Measurements from ENCODE around the gene TMEM9.
A peak's percentile ranks its signal among the peaks of the same experiment; 100 is the strongest.
"Not testable (repeated sequence)": the region's sequence is repeated elsewhere in the genome, so short reads cannot be mapped to it uniquely, and the experiment has no call there.

The TMEM9 gene

GRCh38 chr1:201172999-201173610, 18.8 kb upstream of the TMEM9 start:
- DNase-seq: no peak

DNA sequence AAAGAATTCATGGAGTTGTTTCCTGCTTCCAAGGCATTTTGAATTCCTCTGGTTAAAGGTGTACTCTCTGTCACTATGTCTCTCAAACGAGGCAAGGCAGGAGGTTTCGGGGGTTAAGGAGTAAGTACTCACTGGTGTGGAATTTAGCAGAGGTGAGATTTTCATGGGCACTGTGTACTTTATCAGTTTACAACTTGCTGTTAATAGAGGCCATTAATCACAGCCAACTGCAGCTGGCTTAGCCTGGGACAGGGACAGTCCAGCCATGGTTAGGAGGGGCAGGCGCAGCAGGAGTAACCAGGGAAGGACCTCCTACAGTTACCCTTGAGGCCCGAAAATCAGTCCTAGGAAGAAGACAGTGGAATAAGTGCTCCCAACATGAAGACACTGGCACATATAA, 18.1 kb upstream of the TMEM9 start:
- no peak for DNase-seq

GRCh38 chr1:201171063-201172036, 17.1 kb upstream of the TMEM9 start:
- peak; percentile 29 for DNase-seq

GRCh38 chr1:201170533-201171062, 16.3 kb upstream of the TMEM9 start:
- peak; percentile 59 for DNase-seq

DNA sequence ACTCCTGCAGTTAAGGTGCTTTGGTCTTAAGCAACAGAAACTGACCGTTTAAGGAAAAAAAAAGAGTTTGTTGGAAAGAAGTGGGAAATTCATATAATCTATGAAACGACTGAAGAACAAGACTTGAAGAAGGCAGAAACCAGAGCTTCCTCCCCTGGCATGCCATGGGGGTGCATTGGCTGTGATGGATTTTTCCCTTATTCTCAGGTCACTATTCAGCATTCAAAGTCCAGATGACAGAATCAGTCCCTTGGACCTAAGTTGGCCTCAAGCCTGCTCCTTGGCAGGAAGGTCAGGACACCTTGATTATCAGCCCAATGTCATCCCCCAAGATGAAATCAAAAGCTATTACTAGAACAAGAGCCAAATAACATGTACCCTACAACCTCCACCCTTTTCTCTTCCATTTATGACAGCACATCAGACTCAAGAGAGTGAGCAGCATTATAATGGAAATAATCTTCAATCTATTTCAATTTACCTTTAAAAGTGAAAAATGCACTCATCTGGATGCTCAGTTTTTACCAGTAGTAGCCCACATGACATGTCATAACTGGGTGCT, 15.8 kb upstream of the TMEM9 start:
- DNase-seq: no peak

GRCh38 chr1:201169203-201169602, 14.9 kb upstream of the TMEM9 start:
- DNase-seq: no peak

GRCh38 chr1:201167041-201167991, 13.0 kb upstream of the TMEM9 start:
- no peak for DNase-seq

DNA sequence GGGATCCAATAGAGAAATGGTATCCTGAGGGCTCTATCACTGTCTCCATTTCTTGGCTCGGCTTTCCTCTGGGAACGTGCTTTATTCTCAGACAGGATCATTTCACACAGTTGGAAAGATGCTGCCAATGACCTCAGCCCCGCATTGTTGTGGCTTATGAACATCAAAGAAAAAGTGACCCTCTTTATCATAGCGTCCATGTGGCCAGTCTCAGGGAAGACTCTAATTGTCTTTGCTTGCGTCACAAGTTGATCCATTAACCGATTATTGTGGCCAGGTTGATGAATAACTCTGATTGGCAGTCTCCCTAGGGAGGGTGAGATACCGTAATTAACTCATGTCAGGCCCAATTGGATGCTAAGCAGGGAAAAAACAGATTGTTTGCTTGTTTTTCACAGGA, 10.4 kb upstream of the TMEM9 start:
- DNase-seq: no peak

DNA sequence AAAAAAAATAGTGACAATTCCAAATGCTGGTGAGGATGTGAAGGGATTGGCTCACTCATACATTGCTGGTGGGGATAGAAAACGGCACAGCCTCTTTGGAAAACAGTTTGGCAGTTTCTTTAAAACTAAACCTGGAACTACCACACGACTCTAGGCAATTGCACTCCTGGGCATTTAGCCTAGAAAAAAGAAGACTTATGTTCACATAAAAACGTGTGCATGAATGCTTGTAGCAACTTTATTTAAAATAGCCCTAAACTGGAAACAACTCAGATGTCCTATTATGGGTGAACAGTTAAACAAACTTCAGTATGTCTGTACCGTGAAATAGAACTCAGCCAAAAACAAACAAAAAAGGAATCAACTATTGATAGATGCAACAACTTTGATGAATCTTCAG, 9.4 kb upstream of the TMEM9 start:
- DNase-seq: no peak

- not testable (repeated sequence) for DNase-seq
Measured at GRCh38 chr1:201163036-201163435, 8.8 kb upstream of the TMEM9 start.

DNA sequence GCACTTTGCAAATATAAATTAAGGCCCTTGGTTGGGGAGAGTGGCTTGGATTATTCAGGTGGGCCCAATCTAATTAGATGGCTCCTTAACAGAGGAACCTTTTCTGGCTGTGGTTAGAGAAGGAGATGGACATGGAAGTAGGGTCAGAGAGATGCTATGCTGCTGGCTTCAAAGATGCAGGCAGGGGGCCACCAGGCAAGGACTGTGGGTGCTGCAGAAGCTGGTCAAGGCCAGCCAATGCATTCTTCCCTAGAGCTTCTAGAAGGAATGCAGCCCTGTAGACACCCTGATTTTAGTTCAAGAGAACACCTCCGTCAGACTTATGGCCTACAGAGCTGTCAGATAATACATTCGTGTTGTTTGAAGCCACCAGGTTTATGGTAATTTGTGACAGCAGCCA, 3.7 kb upstream of the TMEM9 start:
- DNase-seq: no peak

- no peak for DNase-seq
Measured at GRCh38 chr1:201156819-201157218, 2.5 kb upstream of the TMEM9 start.

DNA sequence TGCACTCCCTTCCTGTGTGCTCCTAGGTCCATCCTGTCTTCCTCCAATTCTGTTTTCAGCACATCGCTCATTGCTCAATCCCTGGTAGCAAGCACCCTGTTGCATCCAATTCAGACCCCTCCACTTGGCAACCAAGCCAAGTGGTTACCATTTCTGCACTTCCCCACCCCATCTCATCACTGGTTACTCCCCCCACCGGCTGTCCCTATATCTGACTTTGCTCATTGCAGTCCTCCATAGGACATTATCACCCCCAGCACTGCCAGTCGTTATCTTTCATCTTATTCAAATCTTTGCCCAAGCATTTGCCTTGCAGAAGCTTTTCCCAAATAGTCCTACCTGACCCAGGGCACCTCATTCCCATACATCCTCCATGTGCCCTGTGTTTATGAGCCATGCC, 2.1 kb upstream of the TMEM9 start:
- no peak for DNase-seq

- no peak for DNase-seq
Measured at GRCh38 chr1:201155354-201155753, 1.1 kb upstream of the TMEM9 start.

- no peak for DNase-seq
Measured at GRCh38 chr1:201153474-201154388, 543 bp downstream of the TMEM9 start.

DNA sequence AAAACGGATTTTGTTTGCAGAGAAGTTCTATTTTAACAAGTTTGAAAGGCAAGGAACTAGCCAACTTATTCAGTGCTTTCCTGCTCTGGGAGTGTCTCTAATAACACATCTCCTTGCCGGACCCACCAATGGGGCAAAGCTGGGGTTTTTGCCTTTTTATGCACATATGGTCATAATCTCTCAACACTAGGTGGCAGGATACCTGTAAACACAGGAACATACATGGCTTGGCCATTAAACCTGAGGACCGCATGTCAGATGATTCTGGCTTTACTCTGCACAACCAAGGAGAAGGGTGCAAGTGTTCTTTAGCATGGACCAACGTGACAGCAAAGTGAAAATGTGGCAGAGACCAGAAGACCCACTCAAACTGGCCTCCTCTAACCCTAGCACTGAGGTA, 4.9 kb downstream of the TMEM9 start:
- no peak for DNase-seq

- DNase-seq: no peak
Measured at GRCh38 chr1:201147396-201148015, 6.8 kb downstream of the TMEM9 start.

DNA sequence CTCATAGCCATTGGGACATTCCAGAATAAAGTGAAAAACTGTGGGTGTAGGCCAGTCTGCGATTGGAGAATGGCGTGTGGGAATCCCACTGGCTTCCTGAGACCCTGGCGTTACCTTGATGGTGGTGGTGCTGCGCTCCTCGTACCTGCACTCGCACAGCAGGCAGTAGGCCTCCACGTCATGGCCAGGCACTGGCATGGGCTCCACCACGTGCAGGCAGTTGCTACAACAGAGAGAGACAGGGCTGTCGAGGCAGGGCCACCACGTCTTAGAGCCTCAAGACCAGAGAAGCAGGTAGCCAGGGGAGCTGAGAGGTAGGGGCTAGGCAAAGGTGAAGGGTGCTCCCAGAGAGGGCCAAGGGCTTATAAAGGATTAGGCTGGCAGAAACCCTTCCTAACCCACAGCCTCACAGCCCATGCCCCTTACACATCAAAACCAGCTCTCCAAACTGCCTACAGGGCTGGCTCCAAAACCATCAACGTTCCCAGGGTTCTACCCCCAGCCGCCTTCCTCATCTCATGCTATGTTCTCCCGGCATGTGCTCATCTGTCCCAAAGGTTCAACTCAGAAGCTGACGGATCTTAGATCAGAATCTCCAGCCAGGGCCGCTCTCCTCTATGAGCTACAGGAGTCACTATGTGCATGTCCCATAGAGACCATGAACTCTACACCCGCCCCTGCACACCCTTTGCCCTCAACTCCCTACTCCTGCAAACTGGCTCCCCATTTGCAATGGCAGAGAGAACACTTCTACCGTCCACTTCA, 7.5 kb downstream of the TMEM9 start:
- no peak for DNase-seq

- DNase-seq: no peak
Measured at GRCh38 chr1:201145816-201146215, 8.5 kb downstream of the TMEM9 start.

- DNase-seq: no peak
Measured at GRCh38 chr1:201145132-201145531, 9.1 kb downstream of the TMEM9 start.

All from T-helper 9 cell (primary cell).